HUES6 (cell line): Measurements from ENCODE around the gene NPSR1.
"Not testable (repeated sequence)": the region's sequence is repeated elsewhere in the genome, so short reads cannot be mapped to it uniquely, and the experiment has no call there.

Experiments used
- H3K27ac ChIP-seq: 2 replicates; pipeline ENCODE4 v1.7.0; 2013; ENCODE audit warnings: low read depth, mild to moderate bottlenecking, low read length, inconsistent platforms
- H3K27me3 ChIP-seq: 2 replicates; pipeline ENCODE4 v1.6.1; 2013; ENCODE audit warnings: low read length; ENCODE audit not compliant: control insufficient read depth, insufficient read depth
- H3K36me3 ChIP-seq: 2 replicates; pipeline ENCODE4 v1.6.1; 2013; ENCODE audit warnings: low read length; ENCODE audit not compliant: control insufficient read depth, insufficient read depth
- H3K4me1 ChIP-seq: 2 replicates; pipeline ENCODE4 v1.6.1; 2013; ENCODE audit warnings: low read length; ENCODE audit not compliant: control insufficient read depth, insufficient read depth
- H3K4me3 ChIP-seq: 2 replicates; pipeline ENCODE4 v1.5.1; 2013; ENCODE audit warnings: low read depth, low read length
- H3K9ac ChIP-seq: one replicate; pipeline ENCODE4 v1.6.1; 2013; ENCODE audit warnings: mild to moderate bottlenecking, low read length
- H3K9me3 ChIP-seq: 2 replicates; pipeline ENCODE4 v1.6.1; 2013; ENCODE audit warnings: low read depth, low read length; ENCODE audit not compliant: control insufficient read depth, insufficient read depth

Gene NPSR1

GRCh38 chr7:34849163-34849960 lies 191.3 kb downstream of the NPSR1 start:
- Histone ChIP-seq H3K27me3 (no peaks in the 10 kb centered on the region), H3K9ac (no peak overlapping the region), H3K9me3 (no peaks in the 10 kb centered on the region), H3K27ac (no peak overlapping the region), H3K4me1 (peaks cover 17% of the 10 kb centered on the region), H3K36me3 (no peaks in the 10 kb centered on the region), H3K4me3 (no peak overlapping the region)

- Histone ChIP-seq H3K27ac (no peak overlapping the region), H3K27me3 (no peaks in the 10 kb centered on the region), H3K9me3 (no peaks in the 10 kb centered on the region), H3K36me3 (no peaks in the 10 kb centered on the region), H3K4me3 (no peak overlapping the region), H3K4me1 (peaks cover 17% of the 10 kb centered on the region), H3K9ac (no peak overlapping the region)
Measured at GRCh38 chr7:34849986-34850385, 192.0 kb downstream of the NPSR1 start.

DNA sequence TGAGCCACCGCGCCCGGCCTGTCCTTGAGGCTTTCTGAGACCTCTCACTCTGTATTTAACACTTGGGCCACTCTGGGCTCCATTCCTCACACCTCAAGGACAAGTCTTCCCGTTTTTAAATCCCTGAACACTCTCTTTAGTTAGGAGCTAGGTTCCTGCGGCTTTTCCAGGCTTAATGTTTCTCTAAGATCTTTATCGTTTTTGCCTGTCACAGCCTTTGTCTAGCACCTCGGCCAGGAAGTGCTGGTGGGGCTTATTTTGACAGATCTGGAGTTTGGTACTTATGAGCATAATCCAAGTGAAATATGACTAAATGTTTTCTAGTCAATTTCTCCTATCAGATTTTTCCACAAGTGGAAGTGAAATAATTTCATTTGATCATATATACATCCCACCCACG lies 192.7 kb downstream of the NPSR1 start:
- Histone ChIP-seq H3K36me3 (no peaks in the 10 kb centered on the region), H3K9me3 (no peaks in the 10 kb centered on the region), H3K27ac (no peak overlapping the region), H3K9ac (no peak overlapping the region), H3K4me1 (peaks cover 10% of the 10 kb centered on the region), H3K27me3 (no peaks in the 10 kb centered on the region), H3K4me3 (no peak overlapping the region)

DNA sequence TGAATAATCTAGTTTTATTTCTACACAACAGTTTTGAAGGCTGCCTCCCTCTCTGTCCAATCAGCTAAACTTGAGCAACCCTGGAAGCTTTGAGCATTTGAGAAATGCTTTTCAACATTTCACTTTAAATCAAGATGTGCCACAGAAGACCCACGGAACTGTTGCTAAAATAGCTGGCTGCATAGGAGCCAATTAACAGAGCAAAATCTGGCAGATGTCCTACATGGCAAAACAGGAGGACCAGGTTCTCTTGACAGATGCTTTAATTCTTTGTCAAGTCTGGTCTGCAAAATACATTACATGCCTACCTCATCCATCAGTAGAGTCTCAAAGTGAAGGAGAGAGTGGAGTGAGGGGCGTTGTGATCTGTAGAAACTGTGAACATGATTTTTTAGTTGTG lies 193.4 kb downstream of the NPSR1 start:
- no peak overlapping the region for H3K27ac ChIP-seq
- H3K9ac ChIP-seq, result no peak overlapping the region
- no peak overlapping the region for H3K4me3 ChIP-seq
- H3K27me3 ChIP-seq, result no peaks in the 10 kb centered on the region
- H3K36me3 ChIP-seq, result no peaks in the 10 kb centered on the region
- peaks cover 5% of the 10 kb centered on the region; the same call in 1 of the 2 replicates for H3K4me1 ChIP-seq
- H3K9me3 ChIP-seq, result no peaks in the 10 kb centered on the region

GRCh38 chr7:34858444-34858843 lies 200.4 kb downstream of the NPSR1 start:
- H3K4me1 ChIP-seq, H3K27me3 ChIP-seq, H3K4me3 ChIP-seq, H3K27ac ChIP-seq, H3K9me3 ChIP-seq, H3K9ac ChIP-seq, H3K36me3 ChIP-seq: not testable (repeated sequence)

DNA sequence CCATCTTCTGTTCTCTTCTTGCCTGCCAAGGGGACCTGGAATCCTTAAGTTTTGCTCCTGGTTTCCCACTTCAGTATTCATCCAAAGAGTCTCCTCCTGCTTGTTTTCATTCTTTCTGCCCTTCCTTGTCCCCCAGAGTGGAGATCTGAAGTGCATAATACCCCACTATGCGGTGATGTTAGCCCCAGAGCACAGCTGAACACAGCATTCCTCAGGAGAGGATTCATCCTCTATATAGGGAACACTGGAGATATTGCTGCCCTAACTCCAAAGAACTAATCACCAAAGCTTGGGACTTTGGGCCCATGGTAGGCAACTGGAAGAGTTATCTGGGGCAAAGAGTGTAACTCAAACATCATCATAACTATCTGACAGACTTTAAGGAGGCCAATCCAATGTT lies 201.3 kb downstream of the NPSR1 start:
- H3K4me3 ChIP-seq, result not testable (repeated sequence)

DNA sequence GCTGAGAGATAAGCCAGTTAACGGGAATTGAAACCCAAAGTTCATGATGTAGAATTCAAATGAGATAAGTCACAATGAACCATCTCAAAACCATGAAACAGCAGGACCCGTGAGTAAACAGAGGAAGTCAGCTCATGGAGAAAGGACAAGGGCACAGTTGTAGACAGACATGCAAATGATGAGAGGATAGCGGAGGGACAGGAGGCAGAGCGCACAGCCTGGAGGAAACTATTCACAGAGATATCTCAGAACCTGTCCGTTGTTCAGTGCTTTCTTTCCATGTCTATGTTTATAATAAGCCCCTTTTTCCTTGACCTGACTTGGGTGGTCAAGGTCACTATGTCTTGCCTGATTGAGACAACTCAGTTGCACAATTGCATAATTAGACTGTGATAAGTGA lies 208.2 kb downstream of the NPSR1 start:
- H3K4me3 ChIP-seq, H3K4me1 ChIP-seq: not testable (repeated sequence)

More for the DNA sequence above, 201.3 kb downstream of the NPSR1 start:
- H3K9ac ChIP-seq, H3K27ac ChIP-seq, H3K27me3 ChIP-seq, H3K4me1 ChIP-seq, H3K36me3 ChIP-seq, H3K9me3 ChIP-seq: not testable (repeated sequence)

DNA sequence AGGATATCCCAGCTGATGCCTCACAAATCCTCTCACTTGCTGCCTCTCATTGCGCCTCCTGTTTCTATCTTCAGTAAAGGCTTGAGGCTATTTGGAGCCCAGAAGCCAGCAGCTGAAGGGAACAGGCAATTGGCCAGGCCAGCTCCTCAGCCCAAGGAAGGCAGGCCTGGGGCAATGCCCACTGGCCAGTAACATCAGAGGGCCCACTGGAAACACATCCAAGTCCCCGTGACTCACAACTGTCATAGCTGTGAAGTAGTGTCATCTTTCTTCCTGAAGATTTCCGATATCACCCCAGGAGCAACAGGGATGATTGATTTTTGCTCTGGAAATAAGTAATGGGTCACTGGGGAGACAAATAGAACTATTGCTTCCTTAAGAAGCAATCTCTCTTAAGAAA lies 209.3 kb downstream of the NPSR1 start:
- not testable (repeated sequence) for H3K9ac ChIP-seq, H3K36me3 ChIP-seq

More for the DNA sequence above, 208.2 kb downstream of the NPSR1 start:
- H3K27me3 ChIP-seq, H3K9me3 ChIP-seq, H3K36me3 ChIP-seq, H3K9ac ChIP-seq, H3K27ac ChIP-seq: not testable (repeated sequence)

DNA sequence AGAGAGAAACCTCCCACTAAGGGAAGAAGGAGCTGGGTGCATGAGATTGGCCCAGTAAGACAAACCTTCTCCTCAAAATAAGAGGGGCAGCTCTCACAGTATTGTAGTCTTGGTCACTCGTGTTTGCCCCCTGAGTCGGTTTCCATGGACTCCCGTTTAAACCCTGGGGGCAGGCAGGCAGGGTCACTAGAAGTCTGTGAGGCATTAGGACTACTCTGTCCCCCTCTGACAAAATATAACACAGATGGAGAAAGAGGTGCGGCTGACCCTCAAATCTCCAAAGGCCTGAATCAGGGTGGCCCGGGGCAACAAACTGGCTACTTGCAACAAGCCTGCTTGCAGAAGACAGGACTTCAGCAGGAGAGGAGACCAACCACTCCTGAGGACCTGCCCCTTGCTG lies 210.6 kb downstream of the NPSR1 start:
- not testable (repeated sequence) for H3K27me3 ChIP-seq, H3K36me3 ChIP-seq, H3K9ac ChIP-seq, H3K4me1 ChIP-seq, H3K9me3 ChIP-seq, H3K4me3 ChIP-seq, H3K27ac ChIP-seq

More for the DNA sequence above, 209.3 kb downstream of the NPSR1 start:
- not testable (repeated sequence) for H3K9me3 ChIP-seq, H3K4me1 ChIP-seq, H3K27me3 ChIP-seq, H3K27ac ChIP-seq, H3K4me3 ChIP-seq

- Histone ChIP-seq H3K36me3 (no peaks in the 10 kb centered on the region), H3K4me3 (no peak overlapping the region), H3K9ac (no peak overlapping the region), H3K9me3 (peaks cover 5% of the 10 kb centered on the region; the same call in 1 of the 2 replicates), H3K27me3 (no peaks in the 10 kb centered on the region), H3K27ac (no peak overlapping the region), H3K4me1 (no peaks in the 10 kb centered on the region; the same call in 1 of the 2 replicates)
Measured at GRCh38 chr7:34869057-34869456, 211.0 kb downstream of the NPSR1 start.

GRCh38 chr7:34870041-34870440 lies 212.0 kb downstream of the NPSR1 start:
- H3K4me3 ChIP-seq, H3K27ac ChIP-seq, H3K4me1 ChIP-seq, H3K27me3 ChIP-seq, H3K9me3 ChIP-seq, H3K9ac ChIP-seq, H3K36me3 ChIP-seq: not testable (repeated sequence)
